Lower lobe of right lung (tissue), 2 donors: Measurements from ENCODE around the gene RHPN2. TPM values are rescaled to one million over a fixed set of nuclear protein-coding genes. Genes with fewer than 3 reads are reported as not detected.

Source experiments
- ATAC-seq, 2 donors: fragments of 200-7000 bp; cut with Tn5 transposase; one replicate each; pipeline ENCODE4 v1.9.1; 2020 to 2022; ENCODE audit warnings: mild to moderate bottlenecking in 2 of 2, moderate library complexity in 2 of 2
- DNase-seq: peaks from one replicate; pipeline ENCODE4 v3.0.0-alpha.2; 2020
- H3K27ac ChIP-seq: fragments of 200-600 bp; one replicate; pipeline ENCODE4 v1.8.0; 2022
- H3K27me3 ChIP-seq: fragments of 200-600 bp; one replicate; pipeline ENCODE4 v1.8.0; 2022; ENCODE audit warnings: low read depth
- H3K36me3 ChIP-seq: fragments of 200-600 bp; one replicate; pipeline ENCODE4 v1.8.0; 2022; ENCODE audit warnings: mild to moderate bottlenecking
- H3K4me1 ChIP-seq: fragments of 200-600 bp; one replicate; pipeline ENCODE4 v1.8.0; 2022
- H3K4me3 ChIP-seq: fragments of 200-600 bp; one replicate; pipeline ENCODE4 v1.8.0; 2022; ENCODE audit warnings: mild to moderate bottlenecking
- H3K9me3 ChIP-seq: fragments of 200-600 bp; one replicate; pipeline ENCODE4 v1.8.0; 2022
- intact Hi-C: fragments of 100-400 bp; cut with DNase I; formaldehyde crosslinking; loops from one replicate; pipeline ENCODE4 v1.11.0; 2022
- long read RNA-seq: library from polyadenylated mRNA; unstranded; transcript quantifications from one replicate; pipeline ENCODE4 v2.0.0, GENCODE V29; 2021
- total RNA-seq: library from RNA; stranded (reverse); fragmentation: NEBNext Ultra II Directional; extraction: Animal tissue kit (Norgen Biotek cat#: 25700); gene quantifications from one replicate; pipeline ENCODE4 v1.2.1, GENCODE V29; 2021
- TF ChIP-seq, protein P1 (sequence below): fragments of 200-600 bp; IDR thresholded peaks from one replicate; pipeline ENCODE4 v1.8.0; 2022; ENCODE audit warnings: antibody characterized with exemption, mild to moderate bottlenecking
- donor health status: DM: no; HTN: yes; CAD: no; lungs with severe emphysema.

Gene RHPN2
- total RNA-seq, result 7.7 TPM
- long read RNA-seq, partial matches to known transcripts, result 4 of 8 reads
- long read RNA-seq, other reads (novel, unspliced or antisense), result 4 of 8 reads

DNA sequence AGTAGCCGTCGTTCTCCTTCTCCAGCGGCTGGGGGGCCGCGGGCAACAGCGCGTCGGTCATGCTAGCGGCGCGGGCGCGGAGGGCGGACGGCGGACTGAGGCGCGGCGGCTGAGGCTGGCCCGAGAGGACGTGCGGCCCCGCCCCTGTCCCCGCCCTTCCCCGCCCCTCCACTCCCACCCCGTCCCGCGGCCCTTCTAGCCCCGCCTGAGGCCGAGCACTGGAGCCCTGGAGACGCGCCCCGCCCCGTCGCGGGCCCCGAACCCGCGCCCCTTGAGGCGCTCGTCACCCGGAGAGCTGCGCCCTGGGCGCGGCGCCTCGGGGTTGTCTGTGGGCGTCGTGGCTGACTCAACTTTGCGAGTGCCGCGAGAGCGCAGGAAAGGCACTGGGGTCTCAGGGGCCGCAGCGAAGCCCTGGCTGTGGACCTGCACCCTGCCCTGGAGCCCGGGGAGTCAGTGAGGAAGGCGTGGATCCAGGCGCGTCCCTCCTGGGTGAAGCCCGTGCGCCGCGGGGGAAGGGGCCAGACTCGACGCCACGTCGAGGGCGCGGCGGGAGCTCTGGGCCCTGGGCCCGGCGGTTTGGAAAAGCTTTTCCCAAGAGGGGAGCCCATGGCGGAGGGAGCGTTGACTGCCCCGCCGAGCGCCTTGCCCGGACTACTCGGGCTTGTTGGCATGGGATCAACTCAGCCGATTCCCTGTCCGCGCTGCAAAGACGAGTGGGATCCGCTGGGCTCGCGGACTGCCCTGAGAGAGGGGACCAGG lies at the start of gene RHPN2:
RHPN2 (minus strand) TSS at position 97 of the 759 bp plus-strand sequence; CDS start at position 61, 36 bp downstream.
- peaks cover 7% of the 10 kb centered on the region for H3K4me1 ChIP-seq
- no peak within 1 kb of the TSS for H3K27ac ChIP-seq
- no peaks in the 10 kb centered on the region for H3K36me3 ChIP-seq
- ATAC-seq (peak; percentile 95 to 98), DNase-seq (peak; percentile 71)
- H3K9me3 ChIP-seq, result no peaks in the 10 kb centered on the region
- peaks cover 39% of the 10 kb centered on the region for H3K27me3 ChIP-seq
- intact Hi-C loops, result no loop called here
- TF ChIP-seq, protein P1, sequence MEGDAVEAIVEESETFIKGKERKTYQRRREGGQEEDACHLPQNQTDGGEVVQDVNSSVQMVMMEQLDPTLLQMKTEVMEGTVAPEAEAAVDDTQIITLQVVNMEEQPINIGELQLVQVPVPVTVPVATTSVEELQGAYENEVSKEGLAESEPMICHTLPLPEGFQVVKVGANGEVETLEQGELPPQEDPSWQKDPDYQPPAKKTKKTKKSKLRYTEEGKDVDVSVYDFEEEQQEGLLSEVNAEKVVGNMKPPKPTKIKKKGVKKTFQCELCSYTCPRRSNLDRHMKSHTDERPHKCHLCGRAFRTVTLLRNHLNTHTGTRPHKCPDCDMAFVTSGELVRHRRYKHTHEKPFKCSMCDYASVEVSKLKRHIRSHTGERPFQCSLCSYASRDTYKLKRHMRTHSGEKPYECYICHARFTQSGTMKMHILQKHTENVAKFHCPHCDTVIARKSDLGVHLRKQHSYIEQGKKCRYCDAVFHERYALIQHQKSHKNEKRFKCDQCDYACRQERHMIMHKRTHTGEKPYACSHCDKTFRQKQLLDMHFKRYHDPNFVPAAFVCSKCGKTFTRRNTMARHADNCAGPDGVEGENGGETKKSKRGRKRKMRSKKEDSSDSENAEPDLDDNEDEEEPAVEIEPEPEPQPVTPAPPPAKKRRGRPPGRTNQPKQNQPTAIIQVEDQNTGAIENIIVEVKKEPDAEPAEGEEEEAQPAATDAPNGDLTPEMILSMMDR, result no peak
- H3K4me3 ChIP-seq, result peak within 1 kb of the TSS; percentile 65

DNA sequence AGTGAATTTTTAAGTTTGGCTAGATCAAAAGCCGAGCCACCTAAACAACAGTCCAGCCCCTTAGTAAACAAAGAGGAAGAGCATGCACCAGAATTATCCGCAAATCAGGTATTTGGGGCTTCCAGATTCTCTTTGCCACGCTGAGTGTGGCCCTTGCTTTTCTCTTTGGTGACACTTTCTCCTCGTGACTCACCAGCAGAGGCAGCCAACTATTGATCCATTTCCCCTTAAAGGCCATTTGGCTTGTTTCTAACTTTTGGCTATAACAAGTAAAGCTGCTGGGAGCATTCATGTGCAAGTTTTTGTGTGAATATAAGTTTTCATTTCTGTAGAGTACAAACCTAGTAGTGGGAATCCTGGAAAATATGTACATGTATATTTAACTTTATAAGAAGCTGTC lies 49.6 kb upstream of the RHPN2 start:
- peaks cover 100% of the 10 kb centered on the region for H3K36me3 ChIP-seq
- H3K27me3 ChIP-seq, result no peaks in the 10 kb centered on the region
- intact Hi-C loops, result no loop called here
- no peaks in the 10 kb centered on the region for H3K4me1 ChIP-seq
- no peak overlapping the region for H3K27ac ChIP-seq
- H3K9me3 ChIP-seq, result no peaks in the 10 kb centered on the region
- H3K4me3 ChIP-seq, result no peak overlapping the region
- DNase-seq (no peak), ATAC-seq (no peak)
- TF ChIP-seq, protein P1, result no peak

DNA sequence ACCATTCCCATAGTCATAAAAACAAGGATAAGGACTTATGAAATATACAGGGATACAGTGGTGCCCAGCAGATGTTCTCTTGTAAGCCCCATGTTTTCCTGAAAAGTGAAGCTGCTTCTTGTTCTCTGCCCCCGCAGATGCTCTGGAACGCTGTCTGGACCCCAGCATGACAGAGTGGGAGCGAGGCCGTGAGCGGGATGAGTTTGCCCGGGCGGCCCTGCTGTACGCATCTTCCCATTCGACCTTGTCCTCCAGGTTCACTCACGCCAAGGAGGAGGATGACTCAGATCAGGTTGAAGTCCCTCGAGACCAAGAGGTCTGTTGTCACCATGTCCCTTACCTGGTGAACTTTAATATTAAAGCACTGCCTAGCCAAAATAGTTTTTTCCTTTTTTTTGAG lies 46.9 kb upstream of the RHPN2 start:
- Histone ChIP-seq H3K27ac (no peak overlapping the region), H3K36me3 (peaks cover 100% of the 10 kb centered on the region), H3K9me3 (no peaks in the 10 kb centered on the region), H3K4me1 (no peaks in the 10 kb centered on the region), H3K27me3 (no peaks in the 10 kb centered on the region), H3K4me3 (no peak overlapping the region)
- DNase-seq, result no peak
- no peak for ATAC-seq
- TF ChIP-seq, protein P1, result no peak
- intact Hi-C loops, result no loop called here

DNA sequence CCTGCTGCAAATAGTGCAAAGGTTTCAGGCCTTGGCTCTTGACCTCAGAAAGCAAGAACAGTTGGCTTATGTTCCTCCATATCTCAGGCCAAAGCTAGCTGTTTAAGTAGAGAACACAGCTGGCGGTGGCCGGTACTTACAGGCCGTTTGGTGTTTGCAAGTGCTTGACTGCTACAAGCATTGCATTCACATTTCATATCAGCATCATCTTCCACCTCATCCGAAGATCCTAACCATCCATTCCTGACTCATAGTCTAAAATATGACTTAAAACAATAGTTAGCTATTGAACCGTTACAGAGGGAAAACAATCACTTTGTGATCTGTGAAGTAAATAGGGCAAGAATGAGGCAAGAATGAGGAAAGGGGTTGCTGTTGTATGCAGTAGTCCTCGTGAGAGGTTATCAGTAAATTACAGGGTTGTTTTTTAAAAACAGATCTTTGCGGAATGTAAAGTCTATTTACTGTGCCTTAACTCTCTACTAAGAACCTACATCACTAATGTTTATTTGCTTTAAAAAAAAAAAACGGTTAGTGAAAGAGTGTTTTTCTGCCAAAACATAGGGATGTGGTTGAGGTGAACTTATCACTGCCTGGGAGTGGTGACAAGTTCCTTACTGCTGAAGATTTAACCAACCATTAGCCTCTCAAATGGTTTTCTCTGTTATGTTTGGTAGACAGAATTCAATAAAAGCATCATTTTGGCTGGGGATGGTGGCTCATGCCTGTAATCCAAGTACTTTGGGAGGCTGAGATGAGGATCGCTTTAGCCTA lies 45.6 kb upstream of the RHPN2 start:
- TF ChIP-seq, protein P1, result no peak
- H3K4me3 ChIP-seq, result no peak overlapping the region
- peaks cover 100% of the 10 kb centered on the region for H3K36me3 ChIP-seq
- H3K27me3 ChIP-seq, result no peaks in the 10 kb centered on the region
- no peak for DNase-seq
- no peaks in the 10 kb centered on the region for H3K9me3 ChIP-seq
- ATAC-seq, result no peak
- intact Hi-C loops, result no loop called here
- H3K27ac ChIP-seq, result no peak overlapping the region
- H3K4me1 ChIP-seq, result no peaks in the 10 kb centered on the region

DNA sequence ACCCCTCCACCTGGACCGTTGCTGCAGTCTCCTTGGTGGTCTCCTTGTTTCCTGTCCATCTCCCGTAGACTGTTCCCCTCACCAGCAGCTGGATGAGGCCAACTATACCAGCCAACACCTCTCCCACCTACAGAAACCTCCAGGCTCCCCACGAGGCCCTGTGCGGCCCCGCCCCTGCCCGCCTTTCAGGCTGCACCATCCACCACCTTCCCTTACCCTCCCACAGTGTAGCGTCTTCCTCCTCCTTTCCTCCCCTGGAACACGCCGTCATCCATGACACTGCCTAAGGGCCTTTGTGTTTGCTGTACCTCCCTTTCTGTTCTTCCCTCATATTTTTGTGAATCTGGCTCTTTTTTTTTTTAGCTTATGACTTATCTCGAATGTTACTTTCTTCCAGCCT lies 43.5 kb upstream of the RHPN2 start:
- no peak for DNase-seq
- H3K27me3 ChIP-seq, result no peaks in the 10 kb centered on the region
- peaks cover 97% of the 10 kb centered on the region for H3K36me3 ChIP-seq
- intact Hi-C loops, result no loop called here
- ATAC-seq, result no peak
- H3K9me3 ChIP-seq, result no peaks in the 10 kb centered on the region
- TF ChIP-seq, protein P1, result no peak
- H3K4me1 ChIP-seq, result no peaks in the 10 kb centered on the region
- no peak overlapping the region for H3K4me3 ChIP-seq
- H3K27ac ChIP-seq, result no peak overlapping the region
